NCI-H1105 (cell line): ENCODE results near the gene RXFP4.

Experiments
- DNase-seq: peaks from one replicate; lab custom pipeline; 2025; lab: John Stamatoyannopoulos, UW

The RXFP4 gene

GRCh38 chr1:155960081-155960745, 18.8 kb downstream of the RXFP4 start:
- no peak for DNase-seq

- DNase-seq, result no peak
Observed at GRCh38 chr1:155961937-155962336, 20.5 kb downstream of the RXFP4 start.

GRCh38 chr1:155962599-155963211, 21.3 kb downstream of the RXFP4 start:
- DNase-seq, result no peak

- DNase-seq, result no peak
Observed at GRCh38 chr1:155964193-155964592, 22.8 kb downstream of the RXFP4 start.

GRCh38 chr1:155966135-155966534, 24.7 kb downstream of the RXFP4 start:
- DNase-seq, result no peak

GRCh38 chr1:155966750-155967149, 25.3 kb downstream of the RXFP4 start:
- DNase-seq, result no peak

- no peak for DNase-seq
Observed at GRCh38 chr1:155967341-155968050, 26.1 kb downstream of the RXFP4 start.

- no peak for DNase-seq
Observed at GRCh38 chr1:155968051-155968400, 26.6 kb downstream of the RXFP4 start.

- DNase-seq, result peak; percentile 68
Observed at GRCh38 chr1:155968670-155969069, 27.2 kb downstream of the RXFP4 start.

GRCh38 chr1:155969377-155969791, 27.9 kb downstream of the RXFP4 start:
- no peak for DNase-seq

GRCh38 chr1:155970531-155971167, 29.2 kb downstream of the RXFP4 start:
- DNase-seq, result no peak

- DNase-seq, result no peak
Observed at GRCh38 chr1:155971910-155972809, 30.7 kb downstream of the RXFP4 start.

GRCh38 chr1:155973723-155974122, 32.3 kb downstream of the RXFP4 start:
- no peak for DNase-seq

GRCh38 chr1:155974208-155975115, 33.0 kb downstream of the RXFP4 start:
- peak; percentile 57 for DNase-seq

- DNase-seq, result no peak
Observed at GRCh38 chr1:155975375-155976061, 34.1 kb downstream of the RXFP4 start.

GRCh38 chr1:155976062-155976912, 34.8 kb downstream of the RXFP4 start:
- DNase-seq, result peak; percentile 71

GRCh38 chr1:155976913-155977689, 35.7 kb downstream of the RXFP4 start:
- DNase-seq, result peak; percentile 56

- peak; percentile 11 for DNase-seq
Observed at GRCh38 chr1:155977690-155978324, 36.4 kb downstream of the RXFP4 start.
